Fibroblast of pulmonary artery (primary cell): ENCODE data around the gene PGAM4.

Experiments
- DNase-seq: peaks from one replicate; pipeline ENCODE4 v3.0.0-alpha.2; 2010; ENCODE audit warnings: low read depth
- H3K4me3 ChIP-seq: replicated peaks from 2 replicates; pipeline ENCODE4 v1.5.1; 2011; ENCODE audit warnings: low read depth, mild to moderate bottlenecking, control low read depth, low read length, moderate library complexity
- CTCF ChIP-seq: IDR thresholded peaks from 2 replicates; pipeline ENCODE4 v1.5.1; 2011; ENCODE audit warnings: mild to moderate bottlenecking, control low read depth, low read length, inconsistent platforms; ENCODE audit errors: missing control alignments

The PGAM4 gene

DNA sequence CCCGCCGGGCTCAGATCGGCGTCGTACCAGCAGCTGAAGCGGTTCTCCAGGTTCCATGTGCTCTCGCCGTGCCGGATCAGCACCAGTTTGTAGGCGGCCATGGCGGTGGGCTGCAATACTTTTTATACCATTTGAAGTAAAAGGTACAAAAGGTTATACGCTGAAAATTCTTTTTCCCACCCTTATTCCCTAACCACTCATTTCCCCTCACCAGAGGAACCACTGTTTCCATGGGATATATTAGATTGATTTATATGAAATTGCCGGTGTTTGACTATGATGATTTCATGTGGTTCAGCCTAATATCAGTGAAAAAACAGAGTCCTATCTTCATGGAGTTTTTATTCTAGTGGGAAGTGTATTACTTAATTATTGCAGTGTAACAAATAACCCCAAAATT lies at the start of gene PGAM4:
Gene PGAM4, minus strand, starts transcription at position 101 of the 400 bp plus-strand sequence. Its CDS starts 0 bp downstream, at position 101.
- TF ChIP-seq CTCF, result no peak
- DNase-seq, result no peak
- no peak within 1 kb of the TSS for H3K4me3 ChIP-seq

DNA sequence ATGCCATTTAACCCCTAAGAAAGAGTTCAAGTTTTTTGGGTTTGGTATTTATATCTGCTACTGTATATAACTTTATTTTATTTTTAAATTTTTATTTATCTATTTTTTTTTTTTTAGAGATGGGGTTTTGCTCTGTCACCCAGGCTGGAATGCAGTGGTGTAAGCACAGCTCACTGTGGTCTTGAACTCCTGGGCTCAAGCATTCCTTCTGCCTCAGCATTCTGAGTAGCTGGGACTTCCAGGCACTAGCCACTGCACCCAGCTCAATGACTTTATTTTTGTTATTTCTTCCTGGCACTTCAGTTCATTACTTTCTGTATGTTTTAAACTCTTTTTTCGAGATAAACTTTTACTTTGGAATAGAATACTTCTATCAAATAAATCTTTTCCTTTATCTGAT lies 42.4 kb upstream of the PGAM4 start:
- no peak for DNase-seq
- TF ChIP-seq CTCF, result no peak
- H3K4me3 ChIP-seq, result no peak overlapping the region

DNA sequence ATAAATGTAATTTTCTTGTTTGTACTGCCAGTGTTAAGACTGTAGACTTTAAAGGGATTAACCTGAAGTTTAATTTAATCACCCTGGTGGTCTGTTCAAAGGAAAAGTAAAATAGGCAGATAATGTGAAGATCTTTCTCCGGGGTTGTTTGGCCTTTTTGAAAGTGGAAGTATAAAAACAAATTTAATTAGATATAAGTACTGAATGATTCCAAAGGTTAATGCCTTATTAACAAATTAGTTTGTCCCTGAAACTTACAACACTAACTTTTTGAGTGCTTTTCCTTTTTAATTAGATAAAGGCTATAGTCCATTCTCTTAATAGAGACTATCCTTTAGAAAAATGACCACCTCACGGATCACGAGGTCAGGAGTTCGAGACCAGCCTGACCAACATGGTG lies 10.4 kb upstream of the PGAM4 start:
- no peak for DNase-seq
- H3K4me3 ChIP-seq, result no peak overlapping the region
- no peak for TF ChIP-seq CTCF

GRCh38 chrX:77977518-77977917 lies 8.1 kb upstream of the PGAM4 start:
- no peak for TF ChIP-seq CTCF
- H3K4me3 ChIP-seq, result no peak overlapping the region
- no peak for DNase-seq

DNA sequence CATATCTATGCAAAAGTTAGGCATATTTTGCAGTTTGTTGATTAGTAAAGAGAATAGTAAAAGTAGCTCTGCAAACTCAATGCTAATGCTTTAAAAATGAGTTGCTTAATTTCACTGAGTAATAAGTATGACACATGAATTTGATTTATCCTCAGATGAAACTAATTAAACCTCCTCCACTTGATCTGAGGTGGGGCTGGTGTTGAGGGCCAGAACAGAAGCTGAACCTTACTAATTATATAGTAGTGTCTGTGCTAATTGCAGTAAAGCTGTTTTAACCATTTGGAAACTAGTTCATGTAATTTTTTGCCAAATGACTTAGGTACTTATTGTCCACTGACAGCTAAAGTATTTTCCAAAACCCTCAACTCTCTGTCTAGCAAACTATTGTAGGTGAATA lies 7.7 kb upstream of the PGAM4 start:
- TF ChIP-seq CTCF, result no peak
- no peak overlapping the region for H3K4me3 ChIP-seq
- no peak for DNase-seq

- DNase-seq, result no peak
- H3K4me3 ChIP-seq, result no peak overlapping the region
- TF ChIP-seq CTCF, result no peak
These were observed 6.3 kb upstream of the PGAM4 start for GRCh38 chrX:77975755-77976154.

- no peak for TF ChIP-seq CTCF
- no peak overlapping the region for H3K4me3 ChIP-seq
- no peak for DNase-seq
These were observed 1.8 kb downstream of the PGAM4 start for GRCh38 chrX:77967631-77968030.
